Trophoblast cell (in vitro differentiated cells and primary cell): ENCODE measurements around the gene COPG1.

Experiments
- DNase-seq, 2 donors: peaks; one replicate each; pipeline ENCODE4 v3.0.0-alpha.2; 2016
- H2AFZ ChIP-seq: 2 replicates; pipeline ENCODE4 v1.6.1; 2013; ENCODE audit warnings: low read length, moderate library complexity, mild to moderate bottlenecking; ENCODE audit not compliant: insufficient read depth, poor library complexity
- H2AK5ac ChIP-seq: 2 replicates; pipeline ENCODE4 v1.6.1; 2013; ENCODE audit warnings: mild to moderate bottlenecking, low read length
- H2BK120ac ChIP-seq: 2 replicates; pipeline ENCODE4 v1.6.1; 2013; ENCODE audit warnings: low read length, mild to moderate bottlenecking, moderate library complexity; ENCODE audit not compliant: insufficient read depth, poor library complexity
- H2BK12ac ChIP-seq: 2 replicates; pipeline ENCODE4 v1.6.1; 2013; ENCODE audit warnings: mild to moderate bottlenecking, low read length, moderate library complexity
- H2BK5ac ChIP-seq: 2 replicates; pipeline ENCODE4 v1.6.1; 2013; ENCODE audit warnings: low read length, low read depth, moderate library complexity, mild to moderate bottlenecking; ENCODE audit not compliant: poor library complexity
- H3K14ac ChIP-seq: 2 replicates; pipeline ENCODE4 v1.6.1; 2013; ENCODE audit warnings: mild to moderate bottlenecking, low read length
- H3K18ac ChIP-seq: 2 replicates; pipeline ENCODE4 v1.6.1; 2013; ENCODE audit warnings: mild to moderate bottlenecking, low read length
- H3K23ac ChIP-seq: 2 replicates; pipeline ENCODE4 v1.6.1; 2013; ENCODE audit warnings: low read length
- H3K27ac ChIP-seq: 2 replicates; pipeline ENCODE4 v1.5.1; 2013; ENCODE audit warnings: low read depth, mild to moderate bottlenecking, inconsistent platforms, low read length, moderate library complexity
- H3K27me3 ChIP-seq: 2 replicates; pipeline ENCODE4 v1.6.1; 2013; ENCODE audit warnings: inconsistent platforms, mild to moderate bottlenecking, low read length, moderate library complexity; ENCODE audit not compliant: insufficient read depth
- H3K36me3 ChIP-seq, 2 experiments: 1 replicate in 1 of 2; 2 replicates in 1 of 2; pipeline ENCODE4 v1.6.1; 2013; ENCODE audit warnings: low read length in 2 of 2, mild to moderate bottlenecking in 2 of 2, moderate library complexity in 1 of 2; ENCODE audit not compliant: insufficient read depth in 2 of 2, control insufficient read depth in 1 of 2
- H3K4ac ChIP-seq: 2 replicates; pipeline ENCODE4 v1.6.1; 2013; ENCODE audit warnings: low read depth, mild to moderate bottlenecking, low read length, moderate library complexity
- H3K4me1 ChIP-seq, 2 experiments: 1 replicate in 1 of 2; 2 replicates in 1 of 2; pipeline ENCODE4 v1.6.1; 2013; ENCODE audit warnings: low read length in 2 of 2, mild to moderate bottlenecking in 2 of 2, moderate library complexity in 1 of 2; ENCODE audit not compliant: insufficient read depth in 2 of 2, control insufficient read depth in 1 of 2
- H3K4me2 ChIP-seq: 2 replicates; pipeline ENCODE4 v1.6.1; 2013; ENCODE audit warnings: inconsistent platforms, mild to moderate bottlenecking, low read length, moderate library complexity
- H3K4me3 ChIP-seq: 2 replicates; pipeline ENCODE4 v1.5.1; 2013; ENCODE audit warnings: mild to moderate bottlenecking, low read depth, low read length, inconsistent platforms
- H3K79me1 ChIP-seq: one replicate; pipeline ENCODE4 v1.6.1; 2013; ENCODE audit warnings: low read length
- H3K79me2 ChIP-seq: 2 replicates; pipeline ENCODE4 v1.6.1; 2013; ENCODE audit warnings: low read length, mild to moderate bottlenecking; ENCODE audit not compliant: control insufficient read depth, insufficient read depth, poor library complexity
- H3K9ac ChIP-seq: 2 replicates; pipeline ENCODE4 v1.6.1; 2013; ENCODE audit warnings: mild to moderate bottlenecking, low read length
- H3K9me3 ChIP-seq: 2 replicates; pipeline ENCODE4 v1.6.1; 2013; ENCODE audit warnings: low read depth, mild to moderate bottlenecking, control low read depth, inconsistent platforms, low read length; ENCODE audit not compliant: insufficient read depth
- H4K12ac ChIP-seq: 2 replicates; pipeline ENCODE4 v1.6.1; 2013; ENCODE audit warnings: low read depth, mild to moderate bottlenecking, low read length, moderate library complexity
- H4K8ac ChIP-seq: 2 replicates; pipeline ENCODE4 v1.6.1; 2013; ENCODE audit warnings: low read depth, mild to moderate bottlenecking, low read length, moderate library complexity
- H4K91ac ChIP-seq: one replicate; pipeline ENCODE4 v1.6.1; 2013; ENCODE audit warnings: low read depth, mild to moderate bottlenecking, low read length, moderate library complexity
- WGBS: extraction: QIAGEN DNeasy Blood & Tissue Kit; methylation state at CpG from one replicate; pipeline ENCODE4 v1.1.7; 2013; ENCODE audit warnings: missing lambda C conversion rate; ENCODE audit not compliant: insufficient read length, insufficient coverage; ENCODE audit errors: extremely low coverage; 5-methylcytosine and 5-hydroxymethylcytosine counted together

Gene COPG1

GRCh38 chr3:129252748-129253147 lies 3.3 kb downstream of the COPG1 start:
- Histone ChIP-seq H3K4me3 (no peak overlapping the region), H3K9me3 (no peaks in the 10 kb centered on the region), H3K27me3 (no peaks in the 10 kb centered on the region), H2BK120ac (no peak overlapping the region), H3K9ac (no peak overlapping the region), H3K4me1 (peaks cover 8 to 14% of the 10 kb centered on the region in 2 experiments), H2AK5ac (no peak overlapping the region), H2BK5ac (no peak overlapping the region), H3K14ac (no peak overlapping the region), H3K79me2 (peaks cover 17% of the 10 kb centered on the region), H2BK12ac (no peak overlapping the region), H3K18ac (peak overlapping the region; percentile 37), H3K79me1 (peaks cover 13% of the 10 kb centered on the region), H4K91ac (no peak overlapping the region), H3K23ac (no peak overlapping the region), H3K27ac (no peak overlapping the region), H3K36me3 (peaks cover 51 to 56% of the 10 kb centered on the region in 2 experiments), H3K4ac (no peak overlapping the region), H2AFZ (no peak overlapping the region), H4K12ac (no peak overlapping the region), H3K4me2 (no peak overlapping the region), H4K8ac (no peak overlapping the region)
- DNase-seq, result no peak
- WGBS, result no CpG with 5 or more reads among the region's 4 CpGs

DNA sequence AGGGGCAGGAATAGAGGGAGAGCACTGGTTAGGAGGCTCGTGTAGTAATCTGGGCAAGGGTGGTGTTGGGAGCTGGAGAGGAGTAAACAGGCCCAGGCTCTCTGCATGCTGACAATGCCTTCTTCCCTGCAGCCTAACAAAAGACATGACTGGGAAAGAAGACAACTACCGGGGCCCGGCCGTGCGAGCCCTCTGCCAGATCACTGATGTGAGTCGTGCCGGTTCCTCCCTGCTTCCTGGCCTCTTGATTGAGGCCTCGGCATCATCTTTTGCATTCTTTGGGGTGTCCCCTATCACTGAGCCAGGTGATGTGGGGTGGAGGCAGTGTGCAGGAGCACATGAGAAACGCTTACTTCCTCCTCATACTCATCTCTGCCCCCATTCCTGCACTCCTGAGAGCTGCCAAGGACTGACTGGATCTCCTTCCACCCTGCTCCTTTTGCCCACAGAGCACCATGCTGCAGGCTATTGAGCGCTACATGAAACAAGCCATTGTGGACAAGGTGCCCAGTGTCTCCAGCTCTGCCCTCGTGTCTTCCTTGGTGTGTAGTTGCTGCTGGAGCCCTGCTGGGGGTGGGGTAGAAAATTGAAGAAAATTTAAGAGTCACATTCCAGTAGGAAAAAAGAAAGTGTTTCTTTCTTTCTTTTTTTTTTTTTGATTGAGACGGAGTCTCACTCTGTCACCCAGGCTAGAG lies 5.3 kb downstream of the COPG1 start:
- WGBS, result no CpG with 5 or more reads among the region's 12 CpGs
- H3K36me3 ChIP-seq, result peaks cover 62 to 68% of the 10 kb centered on the region in 2 experiments

DNA sequence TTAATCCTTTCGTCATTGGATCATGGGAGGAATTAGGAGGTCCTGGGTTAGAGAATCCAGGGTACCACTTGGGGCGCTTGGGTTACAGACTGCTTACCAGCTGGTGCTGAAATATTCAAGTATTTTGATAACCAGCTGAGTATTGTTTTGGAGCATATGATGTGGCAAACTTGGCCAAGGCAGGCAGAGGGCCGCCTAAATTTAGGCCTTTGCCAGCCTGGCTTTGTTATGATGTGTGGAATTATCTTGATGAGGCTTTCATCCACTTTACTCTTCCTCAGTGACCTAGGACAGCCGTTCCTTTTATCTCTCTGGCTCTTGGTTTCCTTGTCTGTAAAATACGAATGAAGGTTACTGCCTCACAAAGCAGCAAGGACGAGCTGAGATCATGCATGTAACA lies 6.9 kb downstream of the COPG1 start:
- DNase-seq, result no peak
- Histone ChIP-seq H3K9ac (no peak overlapping the region), H4K12ac (no peak overlapping the region), H2BK5ac (no peak overlapping the region), H3K23ac (no peak overlapping the region), H3K4me3 (no peak overlapping the region), H4K91ac (no peak overlapping the region), H3K18ac (no peak overlapping the region), H2AK5ac (no peak overlapping the region), H3K27me3 (no peaks in the 10 kb centered on the region), H3K79me2 (no peaks in the 10 kb centered on the region), H3K79me1 (no peaks in the 10 kb centered on the region), H3K4ac (no peak overlapping the region), H3K36me3 (peaks cover 76 to 82% of the 10 kb centered on the region in 2 experiments), H2AFZ (no peak overlapping the region), H3K27ac (no peak overlapping the region), H3K4me1 (no peaks in the 10 kb centered on the region), H2BK120ac (no peak overlapping the region), H3K4me2 (no peak overlapping the region), H3K9me3 (no peaks in the 10 kb centered on the region), H3K14ac (no peak overlapping the region), H2BK12ac (no peak overlapping the region), H4K8ac (no peak overlapping the region)
- WGBS, result no CpG with 5 or more reads among the region's 6 CpGs

More for the DNA sequence above, 5.3 kb downstream of the COPG1 start:
- H3K14ac ChIP-seq, result no peak overlapping the region
- H3K23ac ChIP-seq, result no peak overlapping the region
- no peak overlapping the region for H3K4ac ChIP-seq
- H3K18ac ChIP-seq, result no peak overlapping the region
- no peaks in the 10 kb centered on the region for H3K27me3 ChIP-seq
- H2BK5ac ChIP-seq, result no peak overlapping the region
- peaks cover 4 to 6% of the 10 kb centered on the region in 2 experiments for H3K4me1 ChIP-seq
- no peak overlapping the region for H4K8ac ChIP-seq
- no peak overlapping the region for H3K9ac ChIP-seq
- H3K79me2 ChIP-seq, result peaks cover 8% of the 10 kb centered on the region
- peaks cover 4% of the 10 kb centered on the region for H3K79me1 ChIP-seq
- H4K12ac ChIP-seq, result no peak overlapping the region
- no peak overlapping the region for H4K91ac ChIP-seq
- no peak overlapping the region for H3K4me2 ChIP-seq
- H3K4me3 ChIP-seq, result no peak overlapping the region
- H2BK120ac ChIP-seq, result no peak overlapping the region
- H3K9me3 ChIP-seq, result no peaks in the 10 kb centered on the region
- no peak overlapping the region for H2AK5ac ChIP-seq
- no peak overlapping the region for H3K27ac ChIP-seq
- no peak overlapping the region for H2AFZ ChIP-seq
- no peak overlapping the region for H2BK12ac ChIP-seq
- DNase-seq, result no peak

DNA sequence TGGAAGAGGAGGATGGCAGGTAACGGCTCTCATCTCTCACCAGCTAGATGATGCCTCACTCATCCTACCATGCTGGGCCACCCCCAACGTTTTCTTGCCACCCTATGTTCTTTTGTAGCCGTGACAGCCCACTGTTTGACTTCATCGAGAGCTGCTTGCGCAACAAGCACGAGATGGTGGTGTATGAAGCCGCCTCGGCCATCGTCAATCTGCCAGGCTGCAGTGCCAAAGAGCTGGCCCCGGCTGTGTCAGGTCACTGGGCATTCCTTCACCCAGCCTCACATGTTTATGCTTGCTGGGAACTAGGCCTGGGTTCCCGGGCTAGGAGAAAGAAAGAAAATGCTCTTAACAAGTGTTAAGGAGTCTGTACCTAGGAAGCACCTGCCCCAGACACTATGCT lies 8.2 kb downstream of the COPG1 start:
- Histone ChIP-seq H3K79me2 (no peaks in the 10 kb centered on the region), H3K79me1 (no peaks in the 10 kb centered on the region), H3K9ac (no peak overlapping the region), H3K36me3 (peaks cover 70 to 85% of the 10 kb centered on the region in 2 experiments), H3K18ac (no peak overlapping the region), H4K8ac (no peak overlapping the region), H3K4me3 (no peak overlapping the region), H3K23ac (no peak overlapping the region), H3K14ac (no peak overlapping the region), H2BK5ac (no peak overlapping the region), H3K4me1 (no peaks in the 10 kb centered on the region), H2BK120ac (no peak overlapping the region), H2AFZ (no peak overlapping the region), H3K27me3 (no peaks in the 10 kb centered on the region), H3K9me3 (no peaks in the 10 kb centered on the region), H4K12ac (no peak overlapping the region), H3K27ac (no peak overlapping the region), H2AK5ac (no peak overlapping the region), H4K91ac (no peak overlapping the region), H3K4ac (no peak overlapping the region), H2BK12ac (no peak overlapping the region), H3K4me2 (no peak overlapping the region)
- WGBS, result no CpG with 5 or more reads among the region's 11 CpGs
- no peak for DNase-seq
